ENCODE measurements around the gene WWP2.
"Not testable (repeated sequence)": the region's sequence is repeated elsewhere in the genome, so short reads cannot be mapped to it uniquely, and the experiment has no call there.

The WWP2 gene

DNA sequence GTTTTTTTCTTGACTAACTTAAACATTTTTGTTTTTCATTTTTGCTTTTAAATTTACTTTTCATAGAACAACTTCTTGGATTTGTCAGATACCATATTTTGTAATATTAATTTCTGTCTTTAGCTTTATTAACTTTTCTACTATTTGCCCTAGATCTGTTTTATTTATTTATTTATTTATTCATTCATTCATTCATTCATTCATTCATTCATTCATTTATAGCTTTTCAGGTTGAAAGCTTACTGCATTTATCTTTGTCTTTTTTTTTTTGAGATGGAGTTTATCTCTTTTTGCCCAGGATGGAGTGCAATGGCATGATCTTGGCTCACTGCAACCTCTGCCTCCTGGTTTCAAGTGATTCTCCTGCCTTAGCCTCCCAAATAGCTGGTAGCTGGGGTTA, 44.6 kb downstream of the WWP2 start:
- H3K36me3 ChIP-seq (ENCODE audit: control insufficient read depth in 2 of 2, insufficient read depth in 1 of 2, low read length in 2 of 2); H3K27ac ChIP-seq (ENCODE audit: extremely low read depth, low read depth, low read length); H3K4me3 ChIP-seq (ENCODE audit: low read depth, low read length); POLR2A ChIA-PET; H3K9me3 ChIP-seq (ENCODE audit: control insufficient read depth, insufficient read depth, low read depth, low read length); H3K4me1 ChIP-seq (ENCODE audit: control insufficient read depth, insufficient read depth, low read length): not testable (repeated sequence)
- peak; percentile 67 for TF ChIP-seq ZNF24 (tag by site-specific recombination; IDR thresholded peaks at IDR 0.05)
- CTCF ChIA-PET, result interaction anchor here (0.6 to 2.7 kb wide), 6 partner anchors 10 to 123 kb away, joined by 3 to 18 read pairs (median 4); partner anchors contain the start of gene NOB1

DNA sequence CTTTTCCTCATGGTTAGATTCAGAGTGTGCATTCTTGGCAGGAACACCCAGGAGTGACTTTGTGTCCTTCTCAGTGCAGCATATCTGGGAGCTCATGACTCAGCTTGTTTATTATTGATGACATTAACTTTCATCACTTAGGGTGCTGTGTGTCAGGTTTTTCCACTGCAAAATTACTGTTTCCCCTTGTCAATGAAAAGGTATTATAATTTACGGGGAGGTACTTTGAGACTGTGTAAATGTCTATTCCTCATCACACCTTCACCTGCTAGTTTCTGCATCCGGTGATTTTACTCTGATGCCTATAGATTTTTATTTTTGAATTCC, 50.5 kb downstream of the WWP2 start:
- no peaks in the 10 kb centered on the region; a peak in 1 of 3 replicates for H3K36me3 ChIP-seq (ENCODE audit: control insufficient read depth in 2 of 2, insufficient read depth in 1 of 2, low read length in 2 of 2)
- CTCF ChIA-PET, result no interaction called here
- no peaks in the 10 kb centered on the region for H3K9me3 ChIP-seq (ENCODE audit: control insufficient read depth, insufficient read depth, low read depth, low read length)
- H3K4me3 ChIP-seq (ENCODE audit: low read depth, low read length), result no peak overlapping the region
- POLR2A ChIA-PET, result no interaction called here
- TF ChIP-seq ZNF292 (tag by site-specific recombination; IDR thresholded peaks at IDR 0.05; ENCODE audit: borderline replicate concordance, low read depth) (no peak), ZNF10 (tag by site-specific recombination; IDR thresholded peaks at IDR 0.05) (peak; percentile 88)
- H3K27ac ChIP-seq (ENCODE audit: extremely low read depth, low read depth, low read length), result no peak overlapping the region
- H3K4me1 ChIP-seq (ENCODE audit: control insufficient read depth, insufficient read depth, low read length), result no peaks in the 10 kb centered on the region

DNA sequence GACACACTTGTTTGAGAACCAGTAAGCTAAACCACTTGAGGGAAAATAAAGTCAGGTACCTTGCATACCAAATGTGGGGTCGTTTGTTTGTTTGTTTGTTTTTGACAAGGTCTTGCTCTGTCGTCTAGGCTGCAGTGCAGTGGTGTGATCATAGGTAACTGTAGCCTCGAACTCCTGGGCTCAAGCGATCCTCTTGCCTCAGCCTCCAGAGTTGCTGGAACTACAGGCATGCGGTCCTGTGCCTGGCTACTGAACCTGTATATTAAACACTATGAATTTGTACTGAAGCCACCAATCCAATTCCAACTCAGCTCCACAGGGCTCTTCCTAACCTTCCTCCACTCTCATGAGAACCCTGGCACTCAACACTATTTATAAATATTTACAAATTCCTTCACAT, 51.9 kb downstream of the WWP2 start:
- Histone ChIP-seq H3K4me3 (ENCODE audit: low read depth, low read length) (no peak overlapping the region), H3K4me1 (ENCODE audit: control insufficient read depth, insufficient read depth, low read length) (no peaks in the 10 kb centered on the region), H3K9me3 (ENCODE audit: control insufficient read depth, insufficient read depth, low read depth, low read length) (no peaks in the 10 kb centered on the region), H3K36me3 (ENCODE audit: control insufficient read depth in 2 of 2, insufficient read depth in 1 of 2, low read length in 2 of 2) (no peaks in the 10 kb centered on the region), H3K27ac (ENCODE audit: extremely low read depth, low read depth, low read length) (no peak overlapping the region)
- TF ChIP-seq, protein P1, sequence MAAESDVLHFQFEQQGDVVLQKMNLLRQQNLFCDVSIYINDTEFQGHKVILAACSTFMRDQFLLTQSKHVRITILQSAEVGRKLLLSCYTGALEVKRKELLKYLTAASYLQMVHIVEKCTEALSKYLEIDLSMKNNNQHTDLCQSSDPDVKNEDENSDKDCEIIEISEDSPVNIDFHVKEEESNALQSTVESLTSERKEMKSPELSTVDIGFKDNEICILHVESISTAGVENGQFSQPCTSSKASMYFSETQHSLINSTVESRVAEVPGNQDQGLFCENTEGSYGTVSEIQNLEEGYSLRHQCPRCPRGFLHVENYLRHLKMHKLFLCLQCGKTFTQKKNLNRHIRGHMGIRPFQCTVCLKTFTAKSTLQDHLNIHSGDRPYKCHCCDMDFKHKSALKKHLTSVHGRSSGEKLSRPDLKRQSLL (tag by site-specific recombination; IDR thresholded peaks at IDR 0.05), result no peak
- TF ChIP-seq ZNF585B (tag by site-specific recombination; IDR thresholded peaks at IDR 0.05) (no peak), WT1 (tag by site-specific recombination; IDR thresholded peaks at IDR 0.05) (no peak), KLF10 (tag by site-specific recombination; IDR thresholded peaks at IDR 0.05) (no peak), ZNF837 (tag by site-specific recombination; IDR thresholded peaks at IDR 0.05) (no peak), ZNF571 (tag by site-specific recombination; IDR thresholded peaks at IDR 0.05) (no peak), ZNF16 (tag by site-specific recombination; IDR thresholded peaks at IDR 0.05; ENCODE audit: low read depth) (no peak), SETDB1 (IDR thresholded peaks at IDR 0.05; ENCODE audit: insufficient read length, low read length) (no peak), ZNF785 (tag by site-specific recombination; IDR thresholded peaks at IDR 0.05) (no peak), ZNF555 (tag by site-specific recombination; conservative IDR thresholded peaks at IDR 0.05) (no peak), ZNF24 (tag by site-specific recombination; IDR thresholded peaks at IDR 0.05) (no peak)
- TF ChIP-seq, protein P2, sequence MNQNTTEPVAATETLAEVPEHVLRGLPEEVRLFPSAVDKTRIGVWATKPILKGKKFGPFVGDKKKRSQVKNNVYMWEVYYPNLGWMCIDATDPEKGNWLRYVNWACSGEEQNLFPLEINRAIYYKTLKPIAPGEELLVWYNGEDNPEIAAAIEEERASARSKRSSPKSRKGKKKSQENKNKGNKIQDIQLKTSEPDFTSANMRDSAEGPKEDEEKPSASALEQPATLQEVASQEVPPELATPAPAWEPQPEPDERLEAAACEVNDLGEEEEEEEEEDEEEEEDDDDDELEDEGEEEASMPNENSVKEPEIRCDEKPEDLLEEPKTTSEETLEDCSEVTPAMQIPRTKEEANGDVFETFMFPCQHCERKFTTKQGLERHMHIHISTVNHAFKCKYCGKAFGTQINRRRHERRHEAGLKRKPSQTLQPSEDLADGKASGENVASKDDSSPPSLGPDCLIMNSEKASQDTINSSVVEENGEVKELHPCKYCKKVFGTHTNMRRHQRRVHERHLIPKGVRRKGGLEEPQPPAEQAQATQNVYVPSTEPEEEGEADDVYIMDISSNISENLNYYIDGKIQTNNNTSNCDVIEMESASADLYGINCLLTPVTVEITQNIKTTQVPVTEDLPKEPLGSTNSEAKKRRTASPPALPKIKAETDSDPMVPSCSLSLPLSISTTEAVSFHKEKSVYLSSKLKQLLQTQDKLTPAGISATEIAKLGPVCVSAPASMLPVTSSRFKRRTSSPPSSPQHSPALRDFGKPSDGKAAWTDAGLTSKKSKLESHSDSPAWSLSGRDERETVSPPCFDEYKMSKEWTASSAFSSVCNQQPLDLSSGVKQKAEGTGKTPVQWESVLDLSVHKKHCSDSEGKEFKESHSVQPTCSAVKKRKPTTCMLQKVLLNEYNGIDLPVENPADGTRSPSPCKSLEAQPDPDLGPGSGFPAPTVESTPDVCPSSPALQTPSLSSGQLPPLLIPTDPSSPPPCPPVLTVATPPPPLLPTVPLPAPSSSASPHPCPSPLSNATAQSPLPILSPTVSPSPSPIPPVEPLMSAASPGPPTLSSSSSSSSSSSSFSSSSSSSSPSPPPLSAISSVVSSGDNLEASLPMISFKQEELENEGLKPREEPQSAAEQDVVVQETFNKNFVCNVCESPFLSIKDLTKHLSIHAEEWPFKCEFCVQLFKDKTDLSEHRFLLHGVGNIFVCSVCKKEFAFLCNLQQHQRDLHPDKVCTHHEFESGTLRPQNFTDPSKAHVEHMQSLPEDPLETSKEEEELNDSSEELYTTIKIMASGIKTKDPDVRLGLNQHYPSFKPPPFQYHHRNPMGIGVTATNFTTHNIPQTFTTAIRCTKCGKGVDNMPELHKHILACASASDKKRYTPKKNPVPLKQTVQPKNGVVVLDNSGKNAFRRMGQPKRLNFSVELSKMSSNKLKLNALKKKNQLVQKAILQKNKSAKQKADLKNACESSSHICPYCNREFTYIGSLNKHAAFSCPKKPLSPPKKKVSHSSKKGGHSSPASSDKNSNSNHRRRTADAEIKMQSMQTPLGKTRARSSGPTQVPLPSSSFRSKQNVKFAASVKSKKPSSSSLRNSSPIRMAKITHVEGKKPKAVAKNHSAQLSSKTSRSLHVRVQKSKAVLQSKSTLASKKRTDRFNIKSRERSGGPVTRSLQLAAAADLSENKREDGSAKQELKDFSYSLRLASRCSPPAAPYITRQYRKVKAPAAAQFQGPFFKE (tag by site-specific recombination; IDR thresholded peaks at IDR 0.05; ENCODE audit: borderline replicate concordance), result no peak
- TF ChIP-seq, protein P3, sequence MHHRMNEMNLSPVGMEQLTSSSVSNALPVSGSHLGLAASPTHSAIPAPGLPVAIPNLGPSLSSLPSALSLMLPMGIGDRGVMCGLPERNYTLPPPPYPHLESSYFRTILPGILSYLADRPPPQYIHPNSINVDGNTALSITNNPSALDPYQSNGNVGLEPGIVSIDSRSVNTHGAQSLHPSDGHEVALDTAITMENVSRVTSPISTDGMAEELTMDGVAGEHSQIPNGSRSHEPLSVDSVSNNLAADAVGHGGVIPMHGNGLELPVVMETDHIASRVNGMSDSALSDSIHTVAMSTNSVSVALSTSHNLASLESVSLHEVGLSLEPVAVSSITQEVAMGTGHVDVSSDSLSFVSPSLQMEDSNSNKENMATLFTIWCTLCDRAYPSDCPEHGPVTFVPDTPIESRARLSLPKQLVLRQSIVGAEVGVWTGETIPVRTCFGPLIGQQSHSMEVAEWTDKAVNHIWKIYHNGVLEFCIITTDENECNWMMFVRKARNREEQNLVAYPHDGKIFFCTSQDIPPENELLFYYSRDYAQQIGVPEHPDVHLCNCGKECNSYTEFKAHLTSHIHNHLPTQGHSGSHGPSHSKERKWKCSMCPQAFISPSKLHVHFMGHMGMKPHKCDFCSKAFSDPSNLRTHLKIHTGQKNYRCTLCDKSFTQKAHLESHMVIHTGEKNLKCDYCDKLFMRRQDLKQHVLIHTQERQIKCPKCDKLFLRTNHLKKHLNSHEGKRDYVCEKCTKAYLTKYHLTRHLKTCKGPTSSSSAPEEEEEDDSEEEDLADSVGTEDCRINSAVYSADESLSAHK (tag by site-specific recombination; IDR thresholded peaks at IDR 0.05), result no peak
- TF ChIP-seq, protein P4, sequence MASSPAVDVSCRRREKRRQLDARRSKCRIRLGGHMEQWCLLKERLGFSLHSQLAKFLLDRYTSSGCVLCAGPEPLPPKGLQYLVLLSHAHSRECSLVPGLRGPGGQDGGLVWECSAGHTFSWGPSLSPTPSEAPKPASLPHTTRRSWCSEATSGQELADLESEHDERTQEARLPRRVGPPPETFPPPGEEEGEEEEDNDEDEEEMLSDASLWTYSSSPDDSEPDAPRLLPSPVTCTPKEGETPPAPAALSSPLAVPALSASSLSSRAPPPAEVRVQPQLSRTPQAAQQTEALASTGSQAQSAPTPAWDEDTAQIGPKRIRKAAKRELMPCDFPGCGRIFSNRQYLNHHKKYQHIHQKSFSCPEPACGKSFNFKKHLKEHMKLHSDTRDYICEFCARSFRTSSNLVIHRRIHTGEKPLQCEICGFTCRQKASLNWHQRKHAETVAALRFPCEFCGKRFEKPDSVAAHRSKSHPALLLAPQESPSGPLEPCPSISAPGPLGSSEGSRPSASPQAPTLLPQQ (tag by site-specific recombination; IDR thresholded peaks at IDR 0.05), result no peak
- ChIA-PET POLR2A (no interaction called here), CTCF (interaction anchor here (0.7 to 1.4 kb wide), 2 partner anchors 11 to 13 kb away, joined by 3 to 5 read pairs; no protein-coding TSS in a partner anchor)

Data from HEK293 (cell line).